SU-DHL-6 (cell line): ENCODE data around the gene PLA2G4E.

ENCODE experiments used
- EZH2phosphoT487 ChIP-seq: fragments of 200-600 bp; sonication (generic), shearing (Covaris generic); conservative IDR thresholded peaks from 2 replicates; pipeline ENCODE4 v1.6.1; 2018; ENCODE audit warnings: mild to moderate bottlenecking, antibody characterized with exemption, low read length, moderate library complexity, mixed read lengths
- TF ChIP-seq, protein P1 (sequence below): fragments of 200-600 bp; sonication (generic); IDR thresholded peaks from one replicate; pipeline ENCODE4 v1.5.1; 2017; ENCODE audit warnings: antibody characterized with exemption, mild to moderate bottlenecking, low read length, moderate library complexity; ENCODE audit not compliant: insufficient read depth, poor library complexity, severe bottlenecking

GRCh38 chr15:42001236-42001635 is 19.6 kb downstream of the PLA2G4E start:
- TF ChIP-seq, protein P1, sequence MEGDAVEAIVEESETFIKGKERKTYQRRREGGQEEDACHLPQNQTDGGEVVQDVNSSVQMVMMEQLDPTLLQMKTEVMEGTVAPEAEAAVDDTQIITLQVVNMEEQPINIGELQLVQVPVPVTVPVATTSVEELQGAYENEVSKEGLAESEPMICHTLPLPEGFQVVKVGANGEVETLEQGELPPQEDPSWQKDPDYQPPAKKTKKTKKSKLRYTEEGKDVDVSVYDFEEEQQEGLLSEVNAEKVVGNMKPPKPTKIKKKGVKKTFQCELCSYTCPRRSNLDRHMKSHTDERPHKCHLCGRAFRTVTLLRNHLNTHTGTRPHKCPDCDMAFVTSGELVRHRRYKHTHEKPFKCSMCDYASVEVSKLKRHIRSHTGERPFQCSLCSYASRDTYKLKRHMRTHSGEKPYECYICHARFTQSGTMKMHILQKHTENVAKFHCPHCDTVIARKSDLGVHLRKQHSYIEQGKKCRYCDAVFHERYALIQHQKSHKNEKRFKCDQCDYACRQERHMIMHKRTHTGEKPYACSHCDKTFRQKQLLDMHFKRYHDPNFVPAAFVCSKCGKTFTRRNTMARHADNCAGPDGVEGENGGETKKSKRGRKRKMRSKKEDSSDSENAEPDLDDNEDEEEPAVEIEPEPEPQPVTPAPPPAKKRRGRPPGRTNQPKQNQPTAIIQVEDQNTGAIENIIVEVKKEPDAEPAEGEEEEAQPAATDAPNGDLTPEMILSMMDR, result no peak
- TF ChIP-seq EZH2phosphoT487, result no peak
